IMR-90 (cell line): ENCODE measurements around the gene CTCF. TPM values are rescaled to one million over a fixed set of nuclear protein-coding genes. Genes with fewer than 3 reads are reported as not detected.

ENCODE experiments used
- ATAC-seq: fragments of 200-7000 bp; cut with Tn5 transposase; 2 replicates; pipeline ENCODE4 v1.9.1; 2020; ENCODE audit warnings: low read depth, mild to moderate bottlenecking, moderate library complexity
- BruUV-seq: library from RNA; stranded (reverse); fragments of 400-500 nt; replicated peaks from 2 replicates; lab custom pipeline; 2021; lab: Mats Ljungman, UMichigan
- CTCF ChIA-PET: fragments of 300-600 bp; formaldehyde crosslinking; extraction: SDS; loops from one replicate; lab custom pipeline; 2021; ENCODE audit warnings: antibody characterized with exemption; lab: Yijun Ruan, JAX
- POLR2A ChIA-PET: fragments of 300-600 bp; sonication (Branson Sonifier 250); formaldehyde crosslinking; loops from one replicate; lab custom pipeline; 2022; ENCODE audit warnings: antibody characterized with exemption; ENCODE audit not compliant: unreplicated experiment; lab: Charles Lee
- DNase-seq: peaks from one replicate; pipeline ENCODE4 v3.0.0; 2013
- H2AFZ ChIP-seq: replicated peaks from 2 replicates; pipeline ENCODE3; 2013; ENCODE audit warnings: low read length, mild to moderate bottlenecking; ENCODE audit not compliant: poor library complexity
- H2AK5ac ChIP-seq: 2 replicates; pipeline ENCODE4 v1.6.1; 2013; ENCODE audit warnings: low read depth, low read length, inconsistent platforms
- H2AK9ac ChIP-seq: replicated peaks from 2 replicates; pipeline ENCODE3; 2013; ENCODE audit warnings: mild to moderate bottlenecking, low read depth, low read length, moderate library complexity; ENCODE audit not compliant: poor library complexity
- H2BK120ac ChIP-seq: 2 replicates; pipeline ENCODE4 v1.6.1; 2013; ENCODE audit warnings: low read depth, low read length, inconsistent platforms
- H2BK15ac ChIP-seq: 3 replicates; pipeline ENCODE4 v1.6.1; 2013; ENCODE audit warnings: low read depth, low read length, inconsistent platforms
- H2BK20ac ChIP-seq: 2 replicates; pipeline ENCODE4 v1.6.1; 2013; ENCODE audit warnings: low read depth, mild to moderate bottlenecking, inconsistent platforms, low read length, moderate library complexity
- H2BK5ac ChIP-seq: 2 replicates; pipeline ENCODE4 v1.6.1; 2013; ENCODE audit warnings: mild to moderate bottlenecking, low read depth, low read length, inconsistent platforms; ENCODE audit not compliant: poor library complexity, severe bottlenecking
- H3K14ac ChIP-seq: replicated peaks from 2 replicates; pipeline ENCODE4 v1.6.1; 2013; ENCODE audit warnings: low read depth, low read length, inconsistent platforms
- H3K18ac ChIP-seq: 2 replicates; pipeline ENCODE4 v1.6.1; 2013; ENCODE audit warnings: low read depth, low read length, control low read depth
- H3K23ac ChIP-seq: 2 replicates; pipeline ENCODE4 v1.6.1; 2013; ENCODE audit warnings: low read depth, low read length, inconsistent platforms
- H3K27ac ChIP-seq: 2 replicates; pipeline ENCODE4 v1.5.1; 2013; ENCODE audit warnings: mild to moderate bottlenecking, control low read depth, low read length; ENCODE audit not compliant: insufficient read depth
- H3K27me3 ChIP-seq: 2 replicates; pipeline ENCODE4 v1.6.1; 2013; ENCODE audit warnings: low read length; ENCODE audit not compliant: control insufficient read depth, insufficient read depth
- H3K36me3 ChIP-seq: 2 replicates; pipeline ENCODE4 v1.6.1; 2013; ENCODE audit warnings: low read length, mixed read lengths; ENCODE audit not compliant: control insufficient read depth, insufficient read depth
- H3K4ac ChIP-seq: 2 replicates; pipeline ENCODE4 v1.6.1; 2013; ENCODE audit warnings: low read depth, low read length, inconsistent platforms
- H3K4me1 ChIP-seq: 2 replicates; pipeline ENCODE4 v1.6.1; 2013; ENCODE audit warnings: low read length, mixed read lengths; ENCODE audit not compliant: control insufficient read depth, insufficient read depth
- H3K4me2 ChIP-seq: 2 replicates; pipeline ENCODE4 v1.6.1; 2013; ENCODE audit warnings: low read depth, mild to moderate bottlenecking, control low read depth, low read length, moderate library complexity
- H3K4me3 ChIP-seq: 2 replicates; pipeline ENCODE4 v1.5.1; 2013; ENCODE audit warnings: low read depth, mild to moderate bottlenecking, control low read depth, low read length, moderate library complexity; ENCODE audit not compliant: insufficient read depth
- H3K56ac ChIP-seq: 2 replicates; pipeline ENCODE4 v1.6.1; 2013; ENCODE audit warnings: low read length, inconsistent platforms; ENCODE audit not compliant: insufficient read depth; ENCODE audit errors: extremely low read depth
- H3K79me1 ChIP-seq, 2 experiments: 2 replicates each; pipeline ENCODE4 v1.6.1; 2013; ENCODE audit warnings: low read length in 2 of 2, inconsistent platforms in 1 of 2, low read depth in 1 of 2
- H3K9ac ChIP-seq: 2 replicates; pipeline ENCODE4 v1.6.1; 2013; ENCODE audit warnings: low read depth, low read length, control low read depth
- H3K9me1 ChIP-seq: 2 replicates; pipeline ENCODE4 v1.6.1; 2013; ENCODE audit warnings: low read length, inconsistent platforms; ENCODE audit not compliant: insufficient read depth
- H3K9me3 ChIP-seq: 2 replicates; pipeline ENCODE4 v1.6.1; 2013; ENCODE audit warnings: low read length; ENCODE audit not compliant: control insufficient read depth, insufficient read depth
- H4K20me1 ChIP-seq: 2 replicates; pipeline ENCODE4 v1.6.1; 2013; ENCODE audit warnings: low read length, inconsistent platforms; ENCODE audit not compliant: insufficient read depth
- H4K5ac ChIP-seq: 2 replicates; pipeline ENCODE4 v1.6.1; 2013; ENCODE audit warnings: mild to moderate bottlenecking, low read depth, low read length, control low read depth
- H4K8ac ChIP-seq, 2 experiments: 2 replicates each; pipeline ENCODE4 v1.6.1; 2013; ENCODE audit warnings: low read depth in 2 of 2, low read length in 2 of 2, control low read depth in 1 of 2, inconsistent platforms in 1 of 2
- H4K91ac ChIP-seq: 2 replicates; pipeline ENCODE4 v1.6.1; 2013; ENCODE audit warnings: low read depth, low read length, inconsistent platforms; ENCODE audit not compliant: insufficient read depth
- BHLHE40 ChIP-seq: fragments of 150-350 bp; IDR thresholded peaks from 2 replicates; pipeline ENCODE4 v1.6.1; 2016; ENCODE audit warnings: mild to moderate bottlenecking, low read depth, low read length
- CHD1 ChIP-seq: IDR thresholded peaks from 2 replicates; pipeline ENCODE4 v1.6.1; 2012; ENCODE audit warnings: low read depth, low read length, improper control_type of control experiment
- CTCF ChIP-seq: conservative IDR thresholded peaks from 2 replicates; pipeline ENCODE4 v1.5.1; 2012; ENCODE audit warnings: mild to moderate bottlenecking, low read depth, low read length, improper control_type of control experiment
- MAFK ChIP-seq: IDR thresholded peaks from 2 replicates; pipeline ENCODE4 v1.6.1; 2012; ENCODE audit warnings: low read depth, low read length, improper control_type of control experiment
- MAZ ChIP-seq: IDR thresholded peaks from 2 replicates; pipeline ENCODE4 v1.6.1; 2012; ENCODE audit warnings: low read depth, mild to moderate bottlenecking, low read length, improper control_type of control experiment, moderate library complexity, borderline replicate concordance
- MXI1 ChIP-seq: IDR thresholded peaks from 2 replicates; pipeline ENCODE4 v1.6.1; 2012; ENCODE audit warnings: low read depth, mild to moderate bottlenecking, low read length, moderate library complexity, borderline replicate concordance
- POLR2A ChIP-seq: IDR thresholded peaks from 2 replicates; pipeline ENCODE4 v1.6.1; 2012; ENCODE audit warnings: mild to moderate bottlenecking, low read depth, low read length
- RCOR1 ChIP-seq: IDR thresholded peaks from 2 replicates; pipeline ENCODE4 v1.6.1; 2012; ENCODE audit warnings: mild to moderate bottlenecking, low read length, improper control_type of control experiment; ENCODE audit not compliant: insufficient replicate concordance
- SMC3 ChIP-seq: fragments of 150-350 bp; IDR thresholded peaks from 2 replicates; pipeline ENCODE4 v1.6.1; 2016; ENCODE audit warnings: low read depth, mild to moderate bottlenecking, antibody characterized with exemption, low read length, moderate library complexity
- WGBS, 2 experiments: methylation state at CpG; one replicate each; pipeline versions ENCODE4 v1.1.5 to v1.1.7; 2013; ENCODE audit warnings: missing lambda C conversion rate in 2 of 2; ENCODE audit not compliant: insufficient read length in 1 of 2; ENCODE audit errors: extremely low coverage in 2 of 2; 5-methylcytosine and 5-hydroxymethylcytosine counted together
- dilution Hi-C: fragments of 300-500 bp; cut with HindIII; formaldehyde crosslinking; loops from one replicate; pipeline ENCODE4 v1.14.3; 2018; ENCODE audit warnings: low sequenced_read_pairs; ENCODE audit not compliant: unreplicated experiment
- in situ Hi-C: fragments of 300-500 bp; cut with MboI; formaldehyde crosslinking; loops from 3 replicates; pipeline ENCODE4 v1.14.3; 2019; ENCODE audit warnings: low sequenced_read_pairs, inconsistent platforms, mixed read lengths
- intact Hi-C: fragments of 100-400 bp; cut with micrococcal nuclease; formaldehyde crosslinking; loops from 2 replicates; pipeline ENCODE4 v1.10.0; 2022
- polyA plus RNA-seq, 3 experiments: library from polyadenylated mRNA; depleted of rRNA; stranded (reverse); fragments of >200 nt; gene quantifications; 2 replicates each; pipeline ENCODE4 v1.2.3, GENCODE V29; 2012; ENCODE audit warnings: low replicate concordance in 1 of 3
- total RNA-seq: library from RNA; depleted of rRNA; stranded (reverse); fragments of >200 nt; gene quantifications from 2 replicates; pipeline ENCODE4 v1.2.3, GENCODE V29; 2012

The CTCF gene
- total and polyA plus RNA-seq, 2 of the 4 experiments (the other 2 are of a cell fraction), result 16.1 to 22.8 TPM

GRCh38 chr16:67667453-67667816 lies 105.1 kb downstream of the CTCF start:
- ChIA-PET POLR2A (no interaction called here), CTCF (interaction anchor here (0.6 to 1.9 kb wide), 6 partner anchors 13 to 150 kb away, joined by 3 to 20 read pairs (median 3); partner anchors contain the start of gene CTCF)
- Histone ChIP-seq H3K36me3 (peaks cover 2% of the 10 kb centered on the region; the same call in 1 of the 2 replicates), H2AFZ (peak overlapping the region; percentile 96), H3K9me3 (no peaks in the 10 kb centered on the region), H3K4ac (peak overlapping the region; percentile 14), H3K4me3 (no peak overlapping the region), H3K23ac (0 out of 2 replicates have a peak overlapping the region, but pooled peaks have one; percentile 14), H2BK15ac (no peak overlapping the region), H4K20me1 (0 out of 2 replicates have a peak, but pooled peaks cover 5% of the 10 kb centered on the region), H2BK5ac (no peak overlapping the region), H2BK120ac (no peak overlapping the region), H4K5ac (peak overlapping the region; percentile 3), H2AK9ac (peak overlapping the region; percentile 1), H3K56ac (no peak overlapping the region), H3K9ac (no peak overlapping the region), H2BK20ac (no peak overlapping the region), H3K18ac (no peak overlapping the region), H2AK5ac (peak overlapping the region; percentile 5; the same call in 1 of the 2 replicates), H3K27ac (no peak overlapping the region; the same call in 1 of the 2 replicates), H3K27me3 (no peaks in the 10 kb centered on the region), H4K91ac (no peak overlapping the region), H3K9me1 (no peaks in the 10 kb centered on the region), H3K4me2 (peak overlapping the region; percentile 6; the same call in 1 of the 2 replicates), H3K14ac (no peak overlapping the region), H4K8ac (peak overlapping the region; percentile 97 to 100; a peak in 2 of 4 replicates), H3K4me1 (peaks cover 12% of the 10 kb centered on the region), H3K79me1 (peaks cover 4 to 12% of the 10 kb centered on the region in 2 experiments; a peak in 3 of 4 replicates)
- TF ChIP-seq CHD1, result no peak
- TF ChIP-seq RCOR1, result no peak
- no peak for TF ChIP-seq BHLHE40
- TF ChIP-seq POLR2A, result no peak
- TF ChIP-seq MAZ, result no peak
- TF ChIP-seq MXI1, result no peak
- no peak for TF ChIP-seq CTCF
- TF ChIP-seq MAFK, result no peak
- TF ChIP-seq SMC3, result no peak
- ATAC-seq (no peak; the same call in 1 of the 2 replicates), DNase-seq (no peak)
- intact Hi-C loops (no loop called here), in situ Hi-C loops (loop anchor here (10.0 kb wide), 1 partner anchor 143 kb away; the partner anchor contains the start of gene RIPOR1), dilution Hi-C loops (no loop called here)
- 51% methylated on average over 5 of the region's 10 CpGs; no CpG with 5 or more reads in 1 of the 2 experiments for WGBS, 2 experiments
- no TSS peak for BruUV-seq
